PC-9 (cell line): ENCODE data around the gene OSTN.

Source experiments
- EZH2 ChIP-seq: fragments of 200-600 bp; sonication (generic); IDR thresholded peaks from 2 replicates; pipeline ENCODE4 v1.8.0; 2017; ENCODE audit warnings: antibody characterized with exemption, low read depth
- TF ChIP-seq, protein P1 (sequence below): fragments of 200-600 bp; sonication (generic); conservative IDR thresholded peaks from 2 replicates; pipeline ENCODE4 v1.6.1; 2017; ENCODE audit warnings: mixed run types, antibody characterized with exemption, mild to moderate bottlenecking, moderate library complexity

DNA sequence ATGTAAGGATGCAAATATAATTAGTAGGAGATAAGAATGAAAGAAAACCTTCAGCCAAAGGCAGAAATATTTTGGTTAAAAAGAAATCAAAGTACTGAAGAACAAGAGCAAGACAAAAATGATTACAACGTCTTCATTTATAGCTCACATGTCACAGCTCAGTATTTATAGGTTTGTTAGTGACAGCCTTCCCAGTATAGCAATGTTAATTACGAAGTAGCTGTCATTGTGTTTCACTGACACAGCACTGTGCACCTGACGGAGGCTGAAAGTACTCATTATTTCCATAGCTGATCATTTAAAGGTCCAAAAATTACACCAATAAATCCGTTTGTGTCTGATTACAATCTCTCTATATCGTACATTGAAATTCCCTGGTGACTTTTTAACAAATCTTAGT, 561 bp upstream of the OSTN start:
- TF ChIP-seq, protein P1, sequence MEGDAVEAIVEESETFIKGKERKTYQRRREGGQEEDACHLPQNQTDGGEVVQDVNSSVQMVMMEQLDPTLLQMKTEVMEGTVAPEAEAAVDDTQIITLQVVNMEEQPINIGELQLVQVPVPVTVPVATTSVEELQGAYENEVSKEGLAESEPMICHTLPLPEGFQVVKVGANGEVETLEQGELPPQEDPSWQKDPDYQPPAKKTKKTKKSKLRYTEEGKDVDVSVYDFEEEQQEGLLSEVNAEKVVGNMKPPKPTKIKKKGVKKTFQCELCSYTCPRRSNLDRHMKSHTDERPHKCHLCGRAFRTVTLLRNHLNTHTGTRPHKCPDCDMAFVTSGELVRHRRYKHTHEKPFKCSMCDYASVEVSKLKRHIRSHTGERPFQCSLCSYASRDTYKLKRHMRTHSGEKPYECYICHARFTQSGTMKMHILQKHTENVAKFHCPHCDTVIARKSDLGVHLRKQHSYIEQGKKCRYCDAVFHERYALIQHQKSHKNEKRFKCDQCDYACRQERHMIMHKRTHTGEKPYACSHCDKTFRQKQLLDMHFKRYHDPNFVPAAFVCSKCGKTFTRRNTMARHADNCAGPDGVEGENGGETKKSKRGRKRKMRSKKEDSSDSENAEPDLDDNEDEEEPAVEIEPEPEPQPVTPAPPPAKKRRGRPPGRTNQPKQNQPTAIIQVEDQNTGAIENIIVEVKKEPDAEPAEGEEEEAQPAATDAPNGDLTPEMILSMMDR = no peak
- TF ChIP-seq EZH2 = no peak
